K562 (cell line): ENCODE data around the gene ITPKB. TPM values are rescaled to one million over a fixed set of nuclear protein-coding genes. Genes with fewer than 3 reads are reported as not detected.

Experiments used
- ATAC-seq: fragments of 200-7000 bp; cut with Tn5 transposase; 3 replicates; pipeline ENCODE4 v1.9.1; 2020; ENCODE audit warnings: moderate library complexity
- BruUV-seq: library from RNA; stranded (reverse); fragments of 400-500 nt; replicated peaks from 2 replicates; lab custom pipeline; 2021; lab: Mats Ljungman, UMichigan
- CTCF ChIA-PET: fragments of 300-600 bp; formaldehyde crosslinking; extraction: SDS; loops from one replicate; lab custom pipeline; 2021; ENCODE audit warnings: low intra/inter-chr PET ratio; lab: Yijun Ruan, JAX
- POLR2A ChIA-PET: fragments of 300-600, 350-650 bp; sonication (Branson Sonifier 250); formaldehyde crosslinking; extraction: SDS; loops from one replicate; lab custom pipeline; 2021; ENCODE audit warnings: antibody characterized with exemption, inconsistent platforms; lab: Yijun Ruan, JAX
- DNase-seq, 4 experiments: peaks; one replicate each; pipeline versions ENCODE4 v3.0.0 to v3.0.0-alpha.2; 2011 to 2018; ENCODE audit warnings: low spot score in 3 of 4, mixed read lengths in 3 of 4; ENCODE audit errors: extremely low read depth in 1 of 4
- FAIRE-seq: peaks from 2 replicates; lab custom pipeline; 2011; peaks lifted over from hg19 to GRCh38; lab: Jason Lieb, UNC
- H2AFZ ChIP-seq: 2 replicates; pipeline ENCODE4 v1.6.0; 2011; ENCODE audit warnings: low read depth, low read length, control low read depth, inconsistent platforms
- H3K27ac ChIP-seq: fragments of 200-600 bp; 3 replicates; pipeline ENCODE4 v1.8.0; 2011; ENCODE audit warnings: low read depth, mild to moderate bottlenecking, control low read depth, inconsistent platforms, low read length, moderate library complexity, mixed read lengths; ENCODE audit errors: extremely low read depth
- H3K27me3 ChIP-seq, 2 experiments: fragments of 300-600 bp in 1 of 2; 2 replicates in 1 of 2; 3 replicates in 1 of 2; pipeline versions ENCODE4 v1.6.0 to v1.8.0; 2011; ENCODE audit warnings: inconsistent platforms in 2 of 2, low read length in 2 of 2, mild to moderate bottlenecking in 1 of 2, mixed read lengths in 1 of 2, moderate library complexity in 1 of 2; ENCODE audit not compliant: control insufficient read depth in 2 of 2, insufficient read depth in 2 of 2
- H3K36me3 ChIP-seq: fragments of 300-600 bp; 3 replicates; pipeline ENCODE4 v1.8.0; 2011; ENCODE audit warnings: mild to moderate bottlenecking, low read length, inconsistent platforms; ENCODE audit not compliant: control insufficient read depth, insufficient read depth
- H3K4me1 ChIP-seq, 2 experiments: fragments of 200-600 bp in 1 of 2; replicated peaks in 1 of 2; 2 replicates in 1 of 2; 3 replicates in 1 of 2; pipeline versions ENCODE4 v1.5.1 to v1.8.0; 2011; ENCODE audit warnings: inconsistent platforms in 2 of 2, low read length in 2 of 2, mild to moderate bottlenecking in 1 of 2, mixed read lengths in 1 of 2, moderate library complexity in 1 of 2; ENCODE audit not compliant: control insufficient read depth in 2 of 2, insufficient read depth in 2 of 2
- H3K4me2 ChIP-seq: 2 replicates; pipeline ENCODE4 v1.6.1; 2011; ENCODE audit warnings: low read length, control low read depth, inconsistent platforms, mixed read lengths; ENCODE audit not compliant: insufficient read depth
- H3K4me3 ChIP-seq: fragments of 200-600 bp; sonication (generic), shearing (Covaris generic); 2 replicates; pipeline ENCODE4 v1.5.1; 2016; ENCODE audit warnings: control low read depth, inconsistent platforms
- H3K79me2 ChIP-seq: fragments of 200-600 bp; 3 replicates; pipeline ENCODE4 v1.8.0; 2011; ENCODE audit warnings: low read length, inconsistent platforms; ENCODE audit not compliant: control insufficient read depth, insufficient read depth
- H3K9ac ChIP-seq, 2 experiments: 2 replicates each; pipeline versions ENCODE4 v1.6.0 to v1.6.1; 2011; ENCODE audit warnings: low read depth in 2 of 2, low read length in 2 of 2, control low read depth in 1 of 2, inconsistent platforms in 1 of 2, mild to moderate bottlenecking in 1 of 2, mixed read lengths in 1 of 2; ENCODE audit not compliant: insufficient read depth in 1 of 2
- H3K9me1 ChIP-seq: one replicate; pipeline ENCODE4 v1.6.0; 2011; ENCODE audit warnings: inconsistent platforms, mild to moderate bottlenecking, low read length, moderate library complexity; ENCODE audit not compliant: control insufficient read depth, insufficient read depth
- H3K9me3 ChIP-seq: replicated peaks from 2 replicates; pipeline ENCODE4 v1.5.1; 2011; ENCODE audit warnings: low read depth, low read length, inconsistent platforms; ENCODE audit not compliant: control insufficient read depth, insufficient read depth
- H4K20me1 ChIP-seq: replicated peaks from 2 replicates; pipeline ENCODE4 v1.6.1; 2011; ENCODE audit warnings: low read length, inconsistent platforms, mixed read lengths; ENCODE audit not compliant: control insufficient read depth, insufficient read depth
- CHCHD3 ChIP-seq: fragments of 250-450 bp; sonication (Bioruptor Pico); IDR thresholded peaks from 2 replicates; pipeline ENCODE4 v2.1.2; 2022; ENCODE audit warnings: mild to moderate bottlenecking
- GABPB2 ChIP-seq: fragments of 250-450 bp; sonication (Bioruptor Pico); conservative IDR thresholded peaks from 2 replicates; pipeline ENCODE4 v1.5.1; 2021; ENCODE audit warnings: mild to moderate bottlenecking
- SMAD3 ChIP-seq: fragments of 450-650 bp; formaldehyde crosslinking; conservative IDR thresholded peaks from 2 replicates; pipeline ENCODE4 v1.4.0; 2020; ENCODE audit warnings: mild to moderate bottlenecking
- WGBS: fragments of 100-300 bp; shearing (Covaris generic); methylation state at CpG from one replicate; pipeline ENCODE4 v1.1.6; 2016; ENCODE audit warnings: low coverage, mixed read lengths; ENCODE audit not compliant: insufficient coverage; ENCODE audit errors: missing lambda C conversion rate; 5-methylcytosine and 5-hydroxymethylcytosine counted together
- in situ Hi-C: fragments of 300-500 bp; cut with MboI; formaldehyde crosslinking; loops from 4 replicates; pipeline ENCODE4 v1.15.0; 2018; ENCODE audit warnings: inconsistent platforms, mixed read lengths
- intact Hi-C: fragments of 100-400 bp; cut with micrococcal nuclease; formaldehyde crosslinking; loops from 2 replicates; pipeline ENCODE4 v1.14.2; 2022
- polyA plus RNA-seq, 8 experiments: library from polyadenylated mRNA; depleted of rRNA in 4 of 8; stranded (reverse) in 5 of 8; unstranded in 3 of 8; fragments of >200 nt; fragmentation: Nextera tagmentation in 2 of 8; fragmentation: Illumina TruSeq in 1 of 8; extraction: Ambion mirVana in 2 of 8; extraction: Trizol in 1 of 8; gene quantifications; 2 replicates each; pipeline versions ENCODE4 v1.2.1 to v1.2.3, GENCODE V29; 2011 to 2014; ENCODE audit warnings: inconsistent platforms in 1 of 8, missing spikeins in 1 of 8
- small RNA-seq: library from RNA; depleted of rRNA; stranded (forward); fragments of <200 nt; gene quantifications from one replicate; pipeline ENCODE3, GENCODE V24; 2014
- total RNA-seq, 7 experiments: library from RNA; depleted of rRNA in 6 of 7; stranded (reverse); fragments of >200 nt in 6 of 7; fragmentation: Illumina TruSeq in 2 of 7; extraction: Trizol in 2 of 7; gene quantifications; 2 replicates each; pipeline versions ENCODE4 v1.2.1 to v1.2.3, GENCODE V29; 2011 to 2021; ENCODE audit warnings: low replicate concordance in 1 of 7

Gene ITPKB
- total and polyA plus RNA-seq, 9 of the 15 experiments (the other 6 are each of a cell fraction or from before 2014, with no cell fraction given): 0.01 to 0.22 TPM; not detected in 7

GRCh38 chr1:226582966-226583365 is 156.1 kb downstream of the ITPKB start:
- BruUV-seq: no TSS peak
- intact Hi-C loops: no loop called here

More at GRCh38 chr1:226582966-226583365, 156.1 kb downstream of the ITPKB start:
- Histone ChIP-seq H4K20me1 (peaks cover 3% of the 10 kb centered on the region; the same call in 1 of the 2 replicates), H3K4me3 (no peak overlapping the region), H3K36me3 (no peaks in the 10 kb centered on the region), H2AFZ (no peak overlapping the region), H3K27me3 (peaks cover 33 to 54% of the 10 kb centered on the region in 2 experiments), H3K4me2 (no peak overlapping the region), H3K9ac (no peak overlapping the region), H3K79me2 (no peaks in the 10 kb centered on the region), H3K4me1 (peaks cover 0 to 7% of the 10 kb centered on the region in 2 experiments; a peak in 3 of 5 replicates), H3K27ac (no peak overlapping the region)
- no peak for ATAC-seq
- WGBS: 4% methylated on average over 3 of the region's 3 CpGs
- CTCF ChIA-PET: no interaction called here
- POLR2A ChIA-PET: interaction anchor here (0.7 to 1.3 kb wide), 2 partner anchors 9 to 14 kb away, joined by 3 read pairs; no protein-coding TSS in a partner anchor
- no peak for DNase-seq
- in situ Hi-C loops: no loop called here
- FAIRE-seq: no peak
- no peak for TF ChIP-seq SMAD3 (CRISPR knock-in tag)
- TF ChIP-seq GABPB2 (CRISPR knock-in tag): no peak
- no peak for TF ChIP-seq CHCHD3 (CRISPR knock-in tag)
- TF ChIP-seq, all 486 proteins: peak for 0
- H3K9me3 ChIP-seq: no peaks in the 10 kb centered on the region
- H3K9me1 ChIP-seq: no peaks in the 10 kb centered on the region

Small RNA genes lying within 50 kb of the gene (small RNA-seq; reads per million reads assigned to genes)
- gene RPS27P5: not detected

Other genes with a start within 250 kb of the ITPKB start
- not detected in 2 replicates for gene STUM, start 190.5 kb downstream of the ITPKB start, total RNA-seq (2014; rRNA removed)
- gene STUM, start 190.5 kb downstream of the ITPKB start, total RNA-seq (2014; rRNA removed; fragmentation: Illumina TruSeq; extraction: Trizol): not detected in 2 replicates
- not detected in 2 replicates for gene STUM, start 190.5 kb downstream of the ITPKB start, total RNA-seq (2015; rRNA removed; fragmentation: Illumina TruSeq; extraction: Trizol)
- gene STUM, start 190.5 kb downstream of the ITPKB start, total RNA-seq (2021): not detected in 2 replicates
- not detected in 2 replicates for gene STUM, start 190.5 kb downstream of the ITPKB start, polyA plus RNA-seq (2011; rRNA removed)
- gene STUM, start 190.5 kb downstream of the ITPKB start, polyA plus RNA-seq (2014; fragmentation: Illumina TruSeq; extraction: Trizol): not detected in 2 replicates
- not detected for gene STUM, start 190.5 kb downstream of the ITPKB start, polyA plus RNA-seq (2014; fragmentation: Nextera tagmentation; extraction: Ambion mirVana)
- not detected in 2 replicates for gene STUM, start 190.5 kb downstream of the ITPKB start, polyA plus RNA-seq (2014; rRNA removed)
- gene PSEN2, start 131.3 kb upstream of the ITPKB start, total RNA-seq (2014; rRNA removed): 21.3 and 23.7 TPM in 2 replicates
- 9.2 and 10.9 TPM in 2 replicates for gene PSEN2, start 131.3 kb upstream of the ITPKB start, total RNA-seq (2014; rRNA removed; fragmentation: Illumina TruSeq; extraction: Trizol)
- gene PSEN2, start 131.3 kb upstream of the ITPKB start, total RNA-seq (2015; rRNA removed; fragmentation: Illumina TruSeq; extraction: Trizol): 15.1 and 15.2 TPM in 2 replicates
- 19.7 and 21.5 TPM in 2 replicates for gene PSEN2, start 131.3 kb upstream of the ITPKB start, total RNA-seq (2021)
- gene PSEN2, start 131.3 kb upstream of the ITPKB start, polyA plus RNA-seq (2011; rRNA removed): 12.1 and 12.9 TPM in 2 replicates
- gene PSEN2, start 131.3 kb upstream of the ITPKB start, polyA plus RNA-seq (2014; fragmentation: Illumina TruSeq; extraction: Trizol): 13.7 and 15.4 TPM in 2 replicates
- 1 to 10 TPM; 2.3 to 3.3 TPM for gene PSEN2, start 131.3 kb upstream of the ITPKB start, polyA plus RNA-seq (2014; fragmentation: Nextera tagmentation; extraction: Ambion mirVana)
- gene PSEN2, start 131.3 kb upstream of the ITPKB start, polyA plus RNA-seq (2014; rRNA removed): 18.0 and 20.9 TPM in 2 replicates
- gene COQ8A, start 201.0 kb upstream of the ITPKB start, total RNA-seq (2014; rRNA removed): 40.1 and 45.0 TPM in 2 replicates
- gene COQ8A, start 201.0 kb upstream of the ITPKB start, total RNA-seq (2014; rRNA removed; fragmentation: Illumina TruSeq; extraction: Trizol): 18.4 and 18.6 TPM in 2 replicates
- 20.5 and 20.7 TPM in 2 replicates for gene COQ8A, start 201.0 kb upstream of the ITPKB start, total RNA-seq (2015; rRNA removed; fragmentation: Illumina TruSeq; extraction: Trizol)
- 44.3 and 54.3 TPM in 2 replicates for gene COQ8A, start 201.0 kb upstream of the ITPKB start, total RNA-seq (2021)
- 38.4 and 40.1 TPM in 2 replicates for gene COQ8A, start 201.0 kb upstream of the ITPKB start, polyA plus RNA-seq (2011; rRNA removed)
- 32.4 and 42.5 TPM in 2 replicates for gene COQ8A, start 201.0 kb upstream of the ITPKB start, polyA plus RNA-seq (2014; fragmentation: Illumina TruSeq; extraction: Trizol)
- gene COQ8A, start 201.0 kb upstream of the ITPKB start, polyA plus RNA-seq (2014; fragmentation: Nextera tagmentation; extraction: Ambion mirVana): 1 to 10 TPM; 2.6 to 4.1 TPM
- gene COQ8A, start 201.0 kb upstream of the ITPKB start, polyA plus RNA-seq (2014; rRNA removed): 38.0 and 45.7 TPM in 2 replicates